Renal cortex interstitium (tissue), 11 donors: Measurements from ENCODE around the gene CDKL1. TPM values are rescaled to one million over a fixed set of nuclear protein-coding genes. Genes with fewer than 3 reads are reported as not detected.
"Not testable (repeated sequence)": the region's sequence is repeated elsewhere in the genome, so short reads cannot be mapped to it uniquely, and the experiment has no call there.

ENCODE experiments used
- DNase-seq, 11 donors: peaks; one replicate each; pipeline ENCODE4 v3.0.0-alpha.2; 2013; ENCODE audit warnings: low read depth in 9 of 11, low spot score in 4 of 11; ENCODE audit errors: extremely low read depth in 1 of 11
- polyA plus RNA-seq, 3 donors: library from polyadenylated mRNA; unstranded; fragments of 120-200 nt; gene quantifications; one replicate each; pipeline ENCODE4 v1.2.1, GENCODE V29; 2013; ENCODE audit not compliant: insufficient read length in 3 of 3

CDKL1 gene
- polyA plus RNA-seq, 3 donors, result 6.2 to 8.4 (median 7.4) TPM

- no peak for DNase-seq
These were observed 1.2 kb downstream of the CDKL1 start for GRCh38 chr14:50395448-50395847.

GRCh38 chr14:50394713-50395112 is 2.0 kb downstream of the CDKL1 start:
- DNase-seq, result no peak

- DNase-seq, result no peak
These were observed 6.8 kb downstream of the CDKL1 start for GRCh38 chr14:50389668-50390441.

- DNase-seq, result no peak
These were observed 8.3 kb downstream of the CDKL1 start for GRCh38 chr14:50388256-50388931.

GRCh38 chr14:50387548-50387947 is 9.1 kb downstream of the CDKL1 start:
- DNase-seq, result no peak

GRCh38 chr14:50383618-50384225 is 13.0 kb downstream of the CDKL1 start:
- DNase-seq, result peak in 1 of 11 donors; percentile 53

- DNase-seq, result no peak
These were observed 14.8 kb downstream of the CDKL1 start for GRCh38 chr14:50381823-50382287.

- DNase-seq, result no peak
These were observed 15.7 kb downstream of the CDKL1 start for GRCh38 chr14:50381008-50381407.

- DNase-seq, result no peak
These were observed 16.2 kb downstream of the CDKL1 start for GRCh38 chr14:50380455-50380854.

GRCh38 chr14:50379563-50379962 is 17.1 kb downstream of the CDKL1 start:
- DNase-seq, result no peak

GRCh38 chr14:50377550-50378085 is 19.1 kb downstream of the CDKL1 start:
- no peak for DNase-seq

GRCh38 chr14:50375760-50376159 is 20.9 kb downstream of the CDKL1 start:
- DNase-seq, result no peak

- no peak for DNase-seq
These were observed 22.7 kb downstream of the CDKL1 start for GRCh38 chr14:50373959-50374358.

- no peak for DNase-seq
These were observed 25.1 kb downstream of the CDKL1 start for GRCh38 chr14:50371546-50371945.

GRCh38 chr14:50366589-50366988 is 30.1 kb downstream of the CDKL1 start:
- no peak for DNase-seq

GRCh38 chr14:50366115-50366514 is 30.6 kb downstream of the CDKL1 start:
- DNase-seq, result no peak

- DNase-seq, result not testable (repeated sequence)
These were observed 31.1 kb downstream of the CDKL1 start for GRCh38 chr14:50365572-50365971.

- no peak for DNase-seq
These were observed 31.9 kb downstream of the CDKL1 start for GRCh38 chr14:50364792-50365191.

- DNase-seq, result no peak
These were observed 33.0 kb downstream of the CDKL1 start for GRCh38 chr14:50363714-50364111.
